Panc1 (cell line): ENCODE data around the gene TFAP2B. TPM values are rescaled to one million over a fixed set of nuclear protein-coding genes. Genes with fewer than 3 reads are reported as not detected.

Source experiments
- ATAC-seq: fragments of 200-7000 bp; cut with Tn5 transposase; 2 replicates; pipeline ENCODE4 v1.9.1; 2020; ENCODE audit warnings: mild to moderate bottlenecking, moderate library complexity
- BruUV-seq: library from RNA; stranded (reverse); fragments of 400-500 nt; replicated peaks from 2 replicates; lab custom pipeline; 2021; lab: Mats Ljungman, UMichigan
- CTCF ChIA-PET: fragments of 300-600 bp; sonication (Branson Sonifier 250); formaldehyde crosslinking; loops from one replicate; lab custom pipeline; 2022; ENCODE audit warnings: antibody characterized with exemption; lab: Charles Lee
- POLR2A ChIA-PET: fragments of 300-600 bp; sonication (Branson Sonifier 250); formaldehyde crosslinking; loops from one replicate; lab custom pipeline; 2022; ENCODE audit warnings: antibody characterized with exemption; lab: Charles Lee
- DNase-seq: peaks from one replicate; pipeline ENCODE4 v3.0.0-alpha.2; 2010; ENCODE audit warnings: low read depth, low spot score
- H3K27ac ChIP-seq: 2 replicates; pipeline ENCODE4 v1.5.1; 2011; ENCODE audit warnings: mild to moderate bottlenecking, low read length, inconsistent platforms
- H3K27me3 ChIP-seq: fragments of 200-500 bp; sonication (Bioruptor generic); 2 replicates; pipeline ENCODE4 v1.6.0; 2014; ENCODE audit warnings: low read length, inconsistent platforms; ENCODE audit not compliant: control insufficient read depth, insufficient read depth
- H3K36me3 ChIP-seq: fragments of 200-500 bp; sonication (Bioruptor generic); 2 replicates; pipeline ENCODE4 v1.5.1; 2014; ENCODE audit warnings: inconsistent platforms, mild to moderate bottlenecking, low read length, moderate library complexity; ENCODE audit not compliant: control insufficient read depth, insufficient read depth
- H3K4me1 ChIP-seq: 2 replicates; pipeline ENCODE4 v1.5.1; 2011; ENCODE audit warnings: inconsistent platforms, mild to moderate bottlenecking, low read length, moderate library complexity; ENCODE audit not compliant: control insufficient read depth, insufficient read depth
- H3K4me3 ChIP-seq, 2 experiments: 2 replicates each; pipeline ENCODE4 v1.5.1; 2011 to 2012; ENCODE audit warnings: low read depth in 2 of 2, low read length in 2 of 2, mild to moderate bottlenecking in 2 of 2, inconsistent platforms in 1 of 2, moderate library complexity in 1 of 2
- H3K9me3 ChIP-seq: fragments of 200-500 bp; sonication (Bioruptor generic); 2 replicates; pipeline ENCODE4 v1.5.1; 2014; ENCODE audit warnings: low read depth, mild to moderate bottlenecking, inconsistent platforms, low read length, moderate library complexity; ENCODE audit not compliant: control insufficient read depth, insufficient read depth
- CTCF ChIP-seq: fragments of 450-650 bp; IDR thresholded peaks from 2 replicates; pipeline ENCODE4 v1.5.1; 2017; ENCODE audit warnings: mild to moderate bottlenecking
- POLR2AphosphoS5 ChIP-seq: IDR thresholded peaks from 2 replicates; pipeline ENCODE4 v1.6.1; 2012; ENCODE audit warnings: mild to moderate bottlenecking, low read depth, low read length, moderate library complexity
- REST ChIP-seq, 2 experiments: IDR thresholded peaks; 2 replicates each; pipeline ENCODE4 v1.6.1; 2011 to 2012; ENCODE audit warnings: low read depth in 2 of 2, control low read depth in 1 of 2, low read length in 1 of 2, mild to moderate bottlenecking in 1 of 2, moderate library complexity in 1 of 2; ENCODE audit not compliant: insufficient read depth in 1 of 2
- SIN3A ChIP-seq: IDR thresholded peaks from 2 replicates; pipeline ENCODE4 v1.6.1; 2012; ENCODE audit warnings: low read depth, mild to moderate bottlenecking, low read length, moderate library complexity, borderline replicate concordance; ENCODE audit not compliant: insufficient read depth
- TCF7L2 ChIP-seq: IDR thresholded peaks from 2 replicates; pipeline ENCODE4 v1.6.1; 2011; ENCODE audit warnings: mild to moderate bottlenecking, low read depth, low read length, inconsistent platforms
- in situ Hi-C: cut with HindIII; loops from 2 replicates; pipeline ENCODE4 v1.10.0; 2016; ENCODE audit warnings: low sequenced_read_pairs, low pct_unique_long_range_greater_than_20kb
- intact Hi-C: fragments of 100-400 bp; cut with micrococcal nuclease; formaldehyde crosslinking; loops from one replicate; pipeline ENCODE4 v1.10.0; 2022; ENCODE audit not compliant: unreplicated experiment
- total RNA-seq: library from RNA; stranded (reverse); gene quantifications from one replicate; pipeline ENCODE4 v1.2.1, GENCODE V29; 2021; ENCODE audit not compliant: unreplicated experiment

Gene TFAP2B
- total RNA-seq, 1 experiment from 2014 or later, result not detected

GRCh38 chr6:50864601-50865000, 45.9 kb downstream of the TFAP2B start:
- ChIA-PET POLR2A (no interaction called here), CTCF (no interaction called here)
- ATAC-seq (no peak), DNase-seq (no peak)
- intact Hi-C loops (no loop called here), in situ Hi-C loops (no loop called here)
- Histone ChIP-seq H3K27ac (no peak overlapping the region), H3K27me3 (no peaks in the 10 kb centered on the region), H3K4me1 (no peaks in the 10 kb centered on the region), H3K9me3 (no peaks in the 10 kb centered on the region), H3K4me3 (no peak overlapping the region), H3K36me3 (no peaks in the 10 kb centered on the region)
- BruUV-seq, result no TSS peak
- TF ChIP-seq TCF7L2 (no peak), REST (IDR thresholded peaks at IDR 0.05; ENCODE audit: insufficient read depth in 1 of 2, low read depth in 2 of 2, low read length in 1 of 2) (no peak), SIN3A (no peak), CTCF (no peak), POLR2AphosphoS5 (no peak)

GRCh38 chr6:50868466-50868865, 49.8 kb downstream of the TFAP2B start:
- no peaks in the 10 kb centered on the region for H3K36me3 ChIP-seq
- TF ChIP-seq CTCF, result no peak
- no peak for TF ChIP-seq TCF7L2
- no peak for TF ChIP-seq SIN3A
- TF ChIP-seq POLR2AphosphoS5, result no peak
- no peak for TF ChIP-seq REST (IDR thresholded peaks at IDR 0.05; ENCODE audit: insufficient read depth in 1 of 2, low read depth in 2 of 2, low read length in 1 of 2)
- in situ Hi-C loops (no loop called here), intact Hi-C loops (no loop called here)
- no peak for ATAC-seq
- DNase-seq, result no peak
- H3K4me3 ChIP-seq, result no peak overlapping the region
- BruUV-seq, result no TSS peak
- H3K9me3 ChIP-seq, result no peaks in the 10 kb centered on the region
- H3K27me3 ChIP-seq, result no peaks in the 10 kb centered on the region
- POLR2A ChIA-PET, result no interaction called here
- H3K4me1 ChIP-seq, result no peaks in the 10 kb centered on the region
- no peak overlapping the region for H3K27ac ChIP-seq
- CTCF ChIA-PET, result no interaction called here
